K562 (cell line): Measurements from ENCODE around the gene PCDH1. TPM values are rescaled to one million over a fixed set of nuclear protein-coding genes. Genes with fewer than 3 reads are reported as not detected.

Experiments used
- ATAC-seq: fragments of 200-7000 bp; cut with Tn5 transposase; 3 replicates; pipeline ENCODE4 v1.9.1; 2020; ENCODE audit warnings: moderate library complexity
- BruUV-seq: library from RNA; stranded (reverse); fragments of 400-500 nt; replicated peaks from 2 replicates; lab custom pipeline; 2021; lab: Mats Ljungman, UMichigan
- CTCF ChIA-PET: fragments of 300-600 bp; formaldehyde crosslinking; extraction: SDS; loops from one replicate; lab custom pipeline; 2021; ENCODE audit warnings: low intra/inter-chr PET ratio; lab: Yijun Ruan, JAX
- POLR2A ChIA-PET: fragments of 300-600, 350-650 bp; sonication (Branson Sonifier 250); formaldehyde crosslinking; extraction: SDS; loops from one replicate; lab custom pipeline; 2021; ENCODE audit warnings: antibody characterized with exemption, inconsistent platforms; lab: Yijun Ruan, JAX
- DNase-seq, 4 experiments: peaks; one replicate each; pipeline versions ENCODE4 v3.0.0 to v3.0.0-alpha.2; 2011 to 2018; ENCODE audit warnings: low spot score in 3 of 4, mixed read lengths in 3 of 4; ENCODE audit errors: extremely low read depth in 1 of 4
- FAIRE-seq: peaks from 2 replicates; lab custom pipeline; 2011; peaks lifted over from hg19 to GRCh38; lab: Jason Lieb, UNC
- H2AFZ ChIP-seq: 2 replicates; pipeline ENCODE4 v1.6.0; 2011; ENCODE audit warnings: low read depth, low read length, control low read depth, inconsistent platforms
- H3K27ac ChIP-seq: fragments of 200-600 bp; 3 replicates; pipeline ENCODE4 v1.8.0; 2011; ENCODE audit warnings: low read depth, mild to moderate bottlenecking, control low read depth, inconsistent platforms, low read length, moderate library complexity, mixed read lengths; ENCODE audit errors: extremely low read depth
- H3K27me3 ChIP-seq, 2 experiments: fragments of 300-600 bp in 1 of 2; 2 replicates in 1 of 2; 3 replicates in 1 of 2; pipeline versions ENCODE4 v1.6.0 to v1.8.0; 2011; ENCODE audit warnings: inconsistent platforms in 2 of 2, low read length in 2 of 2, mild to moderate bottlenecking in 1 of 2, mixed read lengths in 1 of 2, moderate library complexity in 1 of 2; ENCODE audit not compliant: control insufficient read depth in 2 of 2, insufficient read depth in 2 of 2
- H3K36me3 ChIP-seq: fragments of 300-600 bp; 3 replicates; pipeline ENCODE4 v1.8.0; 2011; ENCODE audit warnings: mild to moderate bottlenecking, low read length, inconsistent platforms; ENCODE audit not compliant: control insufficient read depth, insufficient read depth
- H3K4me1 ChIP-seq, 2 experiments: fragments of 200-600 bp in 1 of 2; replicated peaks in 1 of 2; 2 replicates in 1 of 2; 3 replicates in 1 of 2; pipeline versions ENCODE4 v1.5.1 to v1.8.0; 2011; ENCODE audit warnings: inconsistent platforms in 2 of 2, low read length in 2 of 2, mild to moderate bottlenecking in 1 of 2, mixed read lengths in 1 of 2, moderate library complexity in 1 of 2; ENCODE audit not compliant: control insufficient read depth in 2 of 2, insufficient read depth in 2 of 2
- H3K4me2 ChIP-seq: 2 replicates; pipeline ENCODE4 v1.6.1; 2011; ENCODE audit warnings: low read length, control low read depth, inconsistent platforms, mixed read lengths; ENCODE audit not compliant: insufficient read depth
- H3K4me3 ChIP-seq: fragments of 200-600 bp; sonication (generic), shearing (Covaris generic); 2 replicates; pipeline ENCODE4 v1.5.1; 2016; ENCODE audit warnings: control low read depth, inconsistent platforms
- H3K79me2 ChIP-seq: fragments of 200-600 bp; 3 replicates; pipeline ENCODE4 v1.8.0; 2011; ENCODE audit warnings: low read length, inconsistent platforms; ENCODE audit not compliant: control insufficient read depth, insufficient read depth
- H3K9ac ChIP-seq, 2 experiments: 2 replicates each; pipeline versions ENCODE4 v1.6.0 to v1.6.1; 2011; ENCODE audit warnings: low read depth in 2 of 2, low read length in 2 of 2, control low read depth in 1 of 2, inconsistent platforms in 1 of 2, mild to moderate bottlenecking in 1 of 2, mixed read lengths in 1 of 2; ENCODE audit not compliant: insufficient read depth in 1 of 2
- H3K9me1 ChIP-seq: one replicate; pipeline ENCODE4 v1.6.0; 2011; ENCODE audit warnings: inconsistent platforms, mild to moderate bottlenecking, low read length, moderate library complexity; ENCODE audit not compliant: control insufficient read depth, insufficient read depth
- H3K9me3 ChIP-seq: replicated peaks from 2 replicates; pipeline ENCODE4 v1.5.1; 2011; ENCODE audit warnings: low read depth, low read length, inconsistent platforms; ENCODE audit not compliant: control insufficient read depth, insufficient read depth
- H4K20me1 ChIP-seq: replicated peaks from 2 replicates; pipeline ENCODE4 v1.6.1; 2011; ENCODE audit warnings: low read length, inconsistent platforms, mixed read lengths; ENCODE audit not compliant: control insufficient read depth, insufficient read depth
- C11orf30 ChIP-seq: fragments of 450-650 bp; IDR thresholded peaks from 2 replicates; pipeline ENCODE4 v1.6.1; 2016; ENCODE audit warnings: low read depth, mild to moderate bottlenecking
- MAFG ChIP-seq: fragments of 450-650 bp; conservative IDR thresholded peaks from 2 replicates; pipeline ENCODE4 v1.6.1; 2016; ENCODE audit warnings: missing genetic modification characterization, missing compliant biosample characterization
- ZC3H11A ChIP-seq: IDR thresholded peaks from 2 replicates; pipeline ENCODE4 v1.6.1; 2012; ENCODE audit warnings: low read depth, low read length, improper control_type of control experiment
- ZNF316 ChIP-seq: fragments of 450-650 bp; IDR thresholded peaks from 2 replicates; pipeline ENCODE4 v1.6.1; 2016
- ZNF586 ChIP-seq: fragments of 450-650 bp; formaldehyde crosslinking; conservative IDR thresholded peaks from 2 replicates; pipeline ENCODE4 v1.4.0; 2020; ENCODE audit warnings: mild to moderate bottlenecking, moderate library complexity
- WGBS: fragments of 100-300 bp; shearing (Covaris generic); methylation state at CpG from one replicate; pipeline ENCODE4 v1.1.6; 2016; ENCODE audit warnings: low coverage, mixed read lengths; ENCODE audit not compliant: insufficient coverage; ENCODE audit errors: missing lambda C conversion rate; 5-methylcytosine and 5-hydroxymethylcytosine counted together
- in situ Hi-C: fragments of 300-500 bp; cut with MboI; formaldehyde crosslinking; loops from 4 replicates; pipeline ENCODE4 v1.15.0; 2018; ENCODE audit warnings: inconsistent platforms, mixed read lengths
- intact Hi-C: fragments of 100-400 bp; cut with micrococcal nuclease; formaldehyde crosslinking; loops from 2 replicates; pipeline ENCODE4 v1.14.2; 2022
- polyA plus RNA-seq, 8 experiments: library from polyadenylated mRNA; depleted of rRNA in 4 of 8; stranded (reverse) in 5 of 8; unstranded in 3 of 8; fragments of >200 nt; fragmentation: Nextera tagmentation in 2 of 8; fragmentation: Illumina TruSeq in 1 of 8; extraction: Ambion mirVana in 2 of 8; extraction: Trizol in 1 of 8; gene quantifications; 2 replicates each; pipeline versions ENCODE4 v1.2.1 to v1.2.3, GENCODE V29; 2011 to 2014; ENCODE audit warnings: inconsistent platforms in 1 of 8, missing spikeins in 1 of 8
- total RNA-seq, 7 experiments: library from RNA; depleted of rRNA in 6 of 7; stranded (reverse); fragments of >200 nt in 6 of 7; fragmentation: Illumina TruSeq in 2 of 7; extraction: Trizol in 2 of 7; gene quantifications; 2 replicates each; pipeline versions ENCODE4 v1.2.1 to v1.2.3, GENCODE V29; 2011 to 2021; ENCODE audit warnings: low replicate concordance in 1 of 7

Gene PCDH1
- total and polyA plus RNA-seq, 9 of the 15 experiments (the other 6 are each of a cell fraction or from before 2014, with no cell fraction given): 0.11 to 3.6 (median 1.9) TPM; not detected in 1

DNA sequence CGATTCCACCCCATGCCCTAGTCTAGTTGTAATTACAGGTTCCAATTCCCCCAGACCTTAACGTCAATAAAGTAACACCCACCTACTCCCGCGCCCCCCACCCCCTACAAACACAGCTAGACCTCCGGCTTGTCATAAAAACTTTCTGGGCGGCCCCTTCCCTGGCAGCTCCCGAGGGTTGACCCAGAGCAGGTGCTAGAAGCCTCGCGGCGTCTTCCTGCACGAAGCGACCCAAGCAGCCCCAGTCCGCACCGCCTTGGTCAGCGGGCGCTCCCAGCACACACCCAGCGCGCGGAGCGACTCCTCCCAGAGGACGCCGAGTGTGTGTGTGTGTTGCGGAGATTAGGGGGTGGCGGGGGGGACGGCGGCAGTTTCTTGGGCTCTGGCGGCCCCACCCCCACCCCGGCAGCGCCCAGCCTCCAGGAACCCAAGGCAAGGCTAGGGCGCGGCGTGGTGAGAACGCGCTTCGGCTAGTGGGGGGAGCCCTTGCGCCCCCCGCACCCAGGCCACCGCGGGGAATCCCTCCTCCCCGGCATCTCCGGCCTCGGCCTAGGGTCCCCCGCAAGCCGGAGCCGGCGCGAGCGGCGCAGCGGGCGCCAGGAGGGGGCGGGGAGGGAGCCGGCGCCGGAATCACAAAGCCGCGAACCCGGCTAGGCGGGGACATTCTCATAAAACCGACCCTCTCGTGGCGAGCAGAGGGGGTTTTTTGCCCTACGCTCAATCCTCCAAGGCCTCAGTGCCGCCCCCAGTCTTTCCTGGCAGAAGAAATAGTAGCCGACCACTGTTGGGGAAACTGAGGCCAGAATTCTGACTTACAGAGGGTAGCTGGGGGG is 2.2 kb downstream of the PCDH1 start (continued):
- TF ChIP-seq ZC3H11A: no peak

DNA sequence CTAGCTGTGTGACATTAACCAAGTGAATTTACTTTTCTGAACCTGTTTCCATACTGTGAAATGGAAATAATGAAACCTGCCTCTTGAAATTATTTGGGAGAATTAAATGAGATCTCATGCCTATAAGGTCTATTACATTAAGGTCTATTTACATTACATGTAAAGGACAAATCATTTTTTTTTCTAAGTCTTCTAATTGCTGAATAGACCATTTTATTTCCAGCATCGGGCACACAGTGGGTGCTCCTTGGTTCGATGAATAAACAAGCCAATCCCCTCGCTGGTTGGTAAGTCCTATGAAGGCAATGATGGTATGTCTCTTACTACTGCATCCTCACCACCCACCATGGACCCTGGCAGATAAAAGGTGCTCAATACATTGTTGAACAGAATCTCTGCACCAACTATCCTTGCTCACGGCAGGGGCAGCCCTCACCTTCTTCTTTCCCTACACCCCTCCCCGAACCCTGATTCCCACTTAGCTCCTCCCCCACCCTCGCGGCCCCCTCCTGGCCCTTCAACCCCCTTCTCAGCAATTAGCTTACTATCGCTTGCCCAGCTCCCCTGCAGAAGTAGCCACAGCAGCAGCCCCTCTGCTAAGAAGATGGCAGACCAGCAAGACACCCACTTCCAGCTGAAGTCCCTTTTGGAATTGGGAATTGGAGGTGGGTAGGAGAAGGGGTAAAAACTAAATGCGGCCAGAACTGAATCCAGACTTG is 3.0 kb downstream of the PCDH1 start:
- H3K4me3 ChIP-seq: peak overlapping the region; percentile 49; the same call in 1 of the 2 replicates
- no peak for DNase-seq
- H4K20me1 ChIP-seq: peaks cover 41% of the 10 kb centered on the region; the same call in 1 of the 2 replicates
- H3K27ac ChIP-seq: no peak overlapping the region
- WGBS: 16% methylated on average over 8 of the region's 9 CpGs
- peaks cover 20 to 59% of the 10 kb centered on the region in 2 experiments for H3K27me3 ChIP-seq
- intact Hi-C loops (no loop called here), in situ Hi-C loops (no loop called here)
- peaks cover 30 to 46% of the 10 kb centered on the region in 2 experiments; a peak in 4 of 5 replicates for H3K4me1 ChIP-seq
- ChIA-PET POLR2A (interaction anchor here (0.5 to 0.7 kb wide), 2 partner anchors 49 to 1982 kb away, joined by 3 read pairs; partner anchors contain the start of gene DELE1), CTCF (no interaction called here)
- H3K36me3 ChIP-seq: no peaks in the 10 kb centered on the region
- no peak for ATAC-seq
- H3K9me1 ChIP-seq: no peaks in the 10 kb centered on the region
- TSS peak; percentile 23 for BruUV-seq
- no peaks in the 10 kb centered on the region for H3K79me2 ChIP-seq
- H3K9me3 ChIP-seq: no peaks in the 10 kb centered on the region
- TF ChIP-seq ZNF586 (no peak), C11orf30 (peak; percentile 58; the same call in 1 of the 2 replicates), MAFG (tag) (peak; percentile 24; the same call in 1 of the 2 replicates), ZNF316 (peak; percentile 83)
- peak overlapping the region; percentile 56 for H2AFZ ChIP-seq
- peak overlapping the region; percentile 76 for H3K4me2 ChIP-seq
- H3K9ac ChIP-seq: peak overlapping the region; percentile 19 to 88; a peak in 2 of 4 replicates
- FAIRE-seq: no peak
